H9 (cell line): ENCODE measurements around the gene KRTAP10-5. TPM values are rescaled to one million over a fixed set of nuclear protein-coding genes. Genes with fewer than 3 reads are reported as not detected.

Experiments
- DNase-seq: peaks from one replicate; pipeline ENCODE4 v3.0.0-alpha.2; 2017
- H2AFZ ChIP-seq: one replicate; pipeline ENCODE4 v1.6.1; 2013; ENCODE audit warnings: mild to moderate bottlenecking, low read length, control low read depth, moderate library complexity
- H2AK5ac ChIP-seq: 2 replicates; pipeline ENCODE4 v1.6.1; 2013; ENCODE audit warnings: low read length, control low read depth, mixed read lengths; ENCODE audit not compliant: insufficient read length
- H2BK120ac ChIP-seq: one replicate; pipeline ENCODE4 v1.6.1; 2013; ENCODE audit warnings: low read depth, mild to moderate bottlenecking, low read length, control low read depth, inconsistent platforms; ENCODE audit not compliant: poor library complexity, severe bottlenecking
- H2BK12ac ChIP-seq: 2 replicates; pipeline ENCODE4 v1.6.1; 2013; ENCODE audit warnings: low read length, control low read depth, mixed read lengths, low read depth; ENCODE audit not compliant: insufficient read length
- H2BK15ac ChIP-seq: 2 replicates; pipeline ENCODE4 v1.6.1; 2013; ENCODE audit warnings: low read depth, low read length, control low read depth
- H2BK20ac ChIP-seq: one replicate; pipeline ENCODE4 v1.6.1; 2013; ENCODE audit warnings: low read depth, mild to moderate bottlenecking, low read length, control low read depth, inconsistent platforms; ENCODE audit not compliant: poor library complexity, severe bottlenecking
- H2BK5ac ChIP-seq: 2 replicates; pipeline ENCODE4 v1.6.1; 2013; ENCODE audit warnings: low read length, control low read depth, mixed read lengths; ENCODE audit not compliant: insufficient read length
- H3K14ac ChIP-seq: 2 replicates; pipeline ENCODE4 v1.6.1; 2013; ENCODE audit warnings: low read length, control low read depth; ENCODE audit not compliant: insufficient read depth
- H3K18ac ChIP-seq: 2 replicates; pipeline ENCODE4 v1.6.1; 2013; ENCODE audit warnings: low read depth, mild to moderate bottlenecking, mixed read lengths, low read length, control low read depth; ENCODE audit not compliant: insufficient read length
- H3K23ac ChIP-seq: 2 replicates; pipeline ENCODE4 v1.6.1; 2013; ENCODE audit warnings: low read length, control low read depth, mixed read lengths, low read depth; ENCODE audit not compliant: insufficient read length
- H3K23me2 ChIP-seq: 2 replicates; pipeline ENCODE4 v1.6.1; 2013; ENCODE audit warnings: low read depth, mild to moderate bottlenecking, mixed read lengths, low read length, control low read depth; ENCODE audit not compliant: insufficient read length, poor library complexity, severe bottlenecking
- H3K27ac ChIP-seq: 2 replicates; pipeline ENCODE4 v1.5.1; 2013; ENCODE audit warnings: low read length, control low read depth, mixed read lengths, low read depth; ENCODE audit not compliant: insufficient read length
- H3K27me3 ChIP-seq: 2 replicates; pipeline ENCODE4 v1.6.1; 2013; ENCODE audit warnings: low read length, control low read depth, inconsistent platforms; ENCODE audit not compliant: insufficient read depth
- H3K4ac ChIP-seq: 2 replicates; pipeline ENCODE4 v1.6.1; 2013; ENCODE audit warnings: low read depth, mild to moderate bottlenecking, control low read depth, inconsistent platforms, low read length, moderate library complexity
- H3K4me1 ChIP-seq: 2 replicates; pipeline ENCODE4 v1.6.1; 2013; ENCODE audit warnings: low read length, control low read depth, inconsistent platforms; ENCODE audit not compliant: insufficient read depth
- H3K4me2 ChIP-seq: 2 replicates; pipeline ENCODE4 v1.6.1; 2013; ENCODE audit warnings: low read length, control low read depth, mixed read lengths; ENCODE audit not compliant: insufficient read length, insufficient read depth
- H3K56ac ChIP-seq: 2 replicates; pipeline ENCODE4 v1.6.1; 2013; ENCODE audit warnings: low read depth, mild to moderate bottlenecking, mixed read lengths, low read length, control low read depth; ENCODE audit not compliant: insufficient read length
- H3K79me1 ChIP-seq: 2 replicates; pipeline ENCODE4 v1.6.1; 2013; ENCODE audit warnings: low read depth, mild to moderate bottlenecking, moderate library complexity, low read length, control low read depth, inconsistent platforms; ENCODE audit not compliant: insufficient read depth, poor library complexity, severe bottlenecking
- H3K79me2 ChIP-seq: 2 replicates; pipeline ENCODE4 v1.6.1; 2013; ENCODE audit warnings: low read length, control low read depth, inconsistent platforms; ENCODE audit not compliant: insufficient read depth
- H3K9ac ChIP-seq: 2 replicates; pipeline ENCODE4 v1.6.1; 2013; ENCODE audit warnings: low read length, control low read depth, mixed read lengths; ENCODE audit not compliant: insufficient read length; ENCODE audit errors: extremely low read depth
- H3K9me3 ChIP-seq: one replicate; pipeline ENCODE4 v1.6.1; 2013; ENCODE audit warnings: low read depth, low read length, inconsistent platforms; ENCODE audit not compliant: control insufficient read depth
- H3T11ph ChIP-seq: one replicate; pipeline ENCODE4 v1.6.1; 2013; ENCODE audit warnings: mild to moderate bottlenecking, low read length, control low read depth, inconsistent platforms
- H4K20me1 ChIP-seq: one replicate; pipeline ENCODE4 v1.6.1; 2013; ENCODE audit not compliant: control insufficient read depth, insufficient read length, insufficient read depth
- H4K5ac ChIP-seq: 2 replicates; pipeline ENCODE4 v1.6.1; 2013; ENCODE audit warnings: low read depth, mild to moderate bottlenecking, mixed read lengths, low read length, control low read depth; ENCODE audit not compliant: insufficient read length
- H4K8ac ChIP-seq: replicated peaks from 2 replicates; pipeline ENCODE4 v1.6.1; 2013; ENCODE audit warnings: low read length, control low read depth, mixed read lengths, low read depth; ENCODE audit not compliant: insufficient read length
- H4K91ac ChIP-seq: 2 replicates; pipeline ENCODE4 v1.6.1; 2013; ENCODE audit warnings: low read depth, mild to moderate bottlenecking, moderate library complexity, mixed read lengths, low read length, control low read depth; ENCODE audit not compliant: insufficient read length
- H3K27ac Mint-ChIP-seq, 3 experiments: 2 replicates in 2 of 3; 3 replicates in 1 of 3; pipeline ENCODE4 v1.8.0; 2020 to 2021; ENCODE audit warnings: mixed read lengths in 3 of 3, mild to moderate bottlenecking in 1 of 3, moderate library complexity in 1 of 3
- H3K27me3 Mint-ChIP-seq: 2 replicates; pipeline ENCODE4 v1.8.0; 2021; ENCODE audit warnings: low read depth, mild to moderate bottlenecking, moderate library complexity, mixed read lengths
- H3K36me3 Mint-ChIP-seq, 3 experiments: 2 replicates in 2 of 3; 3 replicates in 1 of 3; pipeline ENCODE4 v1.8.0; 2020 to 2021; ENCODE audit warnings: low read depth in 3 of 3, mixed read lengths in 3 of 3; ENCODE audit not compliant: insufficient read depth in 1 of 3
- H3K4me1 Mint-ChIP-seq, 2 experiments: 2 replicates each; pipeline ENCODE4 v1.8.0; 2020; ENCODE audit warnings: mixed read lengths in 2 of 2
- H3K4me3 Mint-ChIP-seq, 2 experiments: 2 replicates in 1 of 2; 3 replicates in 1 of 2; pipeline ENCODE4 v1.8.0; 2020 to 2021; ENCODE audit warnings: mild to moderate bottlenecking in 2 of 2, mixed read lengths in 2 of 2, moderate library complexity in 1 of 2
- H3K9me3 Mint-ChIP-seq, 2 experiments: 2 replicates in 1 of 2; 3 replicates in 1 of 2; pipeline ENCODE4 v1.8.0; 2020; ENCODE audit warnings: mild to moderate bottlenecking in 2 of 2, mixed read lengths in 2 of 2, moderate library complexity in 1 of 2
- CTCF ChIP-seq: fragments of 200-600 bp; sonication (generic); conservative IDR thresholded peaks from 3 replicates; pipeline ENCODE4 v1.8.0; 2021; ENCODE audit warnings: antibody characterized with exemption, mild to moderate bottlenecking
- WGBS: extraction: QIAGEN DNeasy Blood & Tissue Kit; methylation state at CpG from one replicate; pipeline ENCODE4 v1.1.7; 2013; ENCODE audit warnings: missing lambda C conversion rate, low lambda C conversion rate, mixed read lengths; ENCODE audit not compliant: insufficient read length; ENCODE audit errors: extremely low coverage; 5-methylcytosine and 5-hydroxymethylcytosine counted together
- total RNA-seq: library from RNA; stranded (reverse); gene quantifications from 2 replicates; pipeline ENCODE4 v1.2.1, GENCODE V29; 2021

The KRTAP10-5 gene
- total RNA-seq, 1 experiment from 2014 or later, result not detected

- Mint-ChIP-seq H3K36me3 (peaks cover 0 to 4% (median 0%) of the 10 kb centered on the region in 3 experiments; a peak in 1 of 7 replicates), H3K9me3 (peaks cover 0 to 2% of the 10 kb centered on the region in 2 experiments; a peak in 2 of 5 replicates), H3K4me1 (peaks cover 29 to 33% of the 10 kb centered on the region in 2 experiments), H3K4me3 (no peak overlapping the region), H3K27me3 (peaks cover 11% of the 10 kb centered on the region), H3K27ac (no peak overlapping the region)
- H2AK5ac ChIP-seq, result no peak overlapping the region
- H4K20me1 ChIP-seq, result no peaks in the 10 kb centered on the region
- H4K5ac ChIP-seq, result no peak overlapping the region
- no peak overlapping the region for H2AFZ ChIP-seq
- H3K23ac ChIP-seq, result no peak overlapping the region
- no peak for DNase-seq
- no peak overlapping the region for H4K8ac ChIP-seq
- no peak overlapping the region for H2BK12ac ChIP-seq
- H3K14ac ChIP-seq, result no peak overlapping the region
- H3K9me3 ChIP-seq, result no peaks in the 10 kb centered on the region
- H2BK15ac ChIP-seq, result no peak overlapping the region
- H3T11ph ChIP-seq, result no peak overlapping the region
- no peak overlapping the region for H2BK20ac ChIP-seq
- H3K79me1 ChIP-seq, result no peaks in the 10 kb centered on the region
- no peak overlapping the region for H3K9ac ChIP-seq
- H3K4me2 ChIP-seq, result no peak overlapping the region
- no peak overlapping the region for H2BK120ac ChIP-seq
- H3K79me2 ChIP-seq, result no peaks in the 10 kb centered on the region
- no peak overlapping the region for H3K18ac ChIP-seq
- WGBS, result no CpG with 5 or more reads among the region's 21 CpGs
- no peak overlapping the region for H4K91ac ChIP-seq
- no peaks in the 10 kb centered on the region for H3K27me3 ChIP-seq
- H3K27ac ChIP-seq, result no peak overlapping the region
- H2BK5ac ChIP-seq, result no peak overlapping the region
- no peak for TF ChIP-seq CTCF
- H3K23me2 ChIP-seq, result no peaks in the 10 kb centered on the region
- H3K4me1 ChIP-seq, result no peaks in the 10 kb centered on the region
- no peak overlapping the region for H3K4ac ChIP-seq
- no peak overlapping the region for H3K56ac ChIP-seq
Observed at GRCh38 chr21:44602463-44602850, 22.1 kb upstream of the KRTAP10-5 start.
